ENCODE measurements around the gene NEGR1. TPM values are rescaled to one million over a fixed set of nuclear protein-coding genes. Genes with fewer than 3 reads are reported as not detected.
"Not testable (repeated sequence)": the region's sequence is repeated elsewhere in the genome, so short reads cannot be mapped to it uniquely, and the experiment has no call there.

Gene NEGR1
- total RNA-seq (2014; rRNA removed; shearing (Covaris generic)) = 1.8 and 3.0 TPM in 2 replicates

DNA sequence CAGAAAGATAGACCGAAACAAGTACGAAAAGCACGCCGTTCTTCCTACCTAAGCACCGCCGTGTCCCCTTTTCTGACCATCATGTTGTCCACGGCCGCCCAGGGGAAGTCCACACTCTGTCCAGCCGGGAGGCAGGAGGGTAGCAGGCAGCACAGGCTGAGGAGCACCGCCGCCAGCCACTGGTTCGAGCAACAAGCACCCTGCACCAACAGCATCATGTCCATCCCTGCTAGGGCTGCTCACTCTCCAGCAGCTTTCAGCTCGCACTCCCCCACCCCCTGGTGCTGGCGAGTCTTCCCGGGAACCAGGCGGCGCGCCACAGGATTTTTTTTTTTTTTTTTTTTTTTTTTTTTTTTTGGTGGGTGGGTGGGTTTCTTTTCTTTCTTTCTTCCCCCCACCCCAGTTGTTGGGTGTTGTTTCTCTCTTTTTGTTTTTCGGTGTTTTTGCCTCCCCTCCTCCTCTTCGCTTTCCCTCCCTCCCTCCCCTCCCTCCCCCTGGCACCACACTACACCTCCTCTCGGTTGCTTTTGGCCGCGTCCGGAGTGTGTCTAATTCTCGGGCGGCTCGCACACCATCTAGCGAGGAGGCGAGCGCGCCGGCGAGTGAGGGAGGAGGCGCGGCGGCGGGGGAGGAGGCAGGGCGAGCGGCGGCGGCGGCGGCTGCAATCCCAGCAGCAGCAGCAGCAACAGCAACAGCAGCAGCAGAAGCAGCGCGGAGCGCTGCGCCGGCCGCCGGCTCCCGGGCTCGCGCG, at the start of gene NEGR1:
TSS of gene NEGR1 (minus strand) at position 269 of the 751 bp plus-strand sequence.
- DNase-seq (ENCODE audit: low spot score) = peak; percentile 95

DNA sequence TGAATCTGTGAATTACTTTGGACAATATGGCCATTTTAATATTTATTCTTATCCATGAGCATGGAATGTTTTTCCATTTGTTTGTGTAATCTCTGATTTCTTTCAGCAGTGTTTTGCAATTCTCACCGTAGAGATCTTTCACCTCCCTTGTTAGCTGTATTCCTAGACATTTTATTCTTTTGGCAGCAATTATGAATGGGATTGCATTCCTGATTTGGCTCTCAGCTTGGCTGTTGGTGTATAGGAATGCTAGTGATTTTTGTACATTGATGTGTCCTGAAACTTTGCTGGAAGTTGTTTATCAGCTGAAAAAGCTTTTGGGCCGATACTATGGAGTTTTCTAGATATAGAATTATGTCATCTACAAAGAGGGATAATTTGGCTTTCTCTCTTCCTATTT, 44.2 kb upstream of the NEGR1 start:
- no peak for DNase-seq (ENCODE audit: low spot score)

DNA sequence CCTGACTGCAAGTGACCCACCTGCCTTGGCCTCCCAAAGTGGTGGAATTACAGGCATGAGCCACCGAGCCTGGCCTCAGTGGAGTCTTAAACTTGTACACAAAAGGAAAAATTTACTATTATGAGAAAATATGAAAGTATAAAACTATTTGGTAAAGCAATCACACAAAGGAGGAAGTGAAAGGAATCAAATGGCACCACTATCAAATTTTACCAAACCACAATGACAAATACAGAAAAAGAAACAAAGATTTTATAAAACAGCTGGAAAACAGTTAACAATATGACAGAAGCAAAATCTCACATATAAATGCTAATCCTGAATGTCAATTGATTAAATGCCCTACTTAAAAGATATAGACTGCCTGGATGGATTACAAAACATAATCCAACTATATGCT, 42.1 kb upstream of the NEGR1 start:
- DNase-seq (ENCODE audit: low spot score) = no peak

DNA sequence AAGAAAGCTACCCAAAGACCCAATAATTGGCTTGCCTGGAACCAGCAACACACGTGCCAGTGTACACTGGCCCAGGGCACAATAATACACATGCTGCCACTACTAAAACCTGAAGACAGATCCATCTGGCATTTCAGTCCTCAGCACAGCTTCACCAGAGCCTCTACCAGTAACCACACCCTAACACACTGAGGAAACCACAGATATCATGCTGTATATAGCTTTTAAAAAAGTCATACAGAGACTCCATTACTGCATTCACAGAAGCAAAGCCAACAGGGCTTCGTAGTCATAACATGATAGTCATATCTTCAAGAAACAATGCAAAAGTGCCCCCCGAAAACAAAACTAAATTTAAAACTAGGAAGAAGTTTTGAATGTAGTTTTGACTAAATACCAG, 40.6 kb upstream of the NEGR1 start:
- no peak for DNase-seq (ENCODE audit: low spot score)

DNA sequence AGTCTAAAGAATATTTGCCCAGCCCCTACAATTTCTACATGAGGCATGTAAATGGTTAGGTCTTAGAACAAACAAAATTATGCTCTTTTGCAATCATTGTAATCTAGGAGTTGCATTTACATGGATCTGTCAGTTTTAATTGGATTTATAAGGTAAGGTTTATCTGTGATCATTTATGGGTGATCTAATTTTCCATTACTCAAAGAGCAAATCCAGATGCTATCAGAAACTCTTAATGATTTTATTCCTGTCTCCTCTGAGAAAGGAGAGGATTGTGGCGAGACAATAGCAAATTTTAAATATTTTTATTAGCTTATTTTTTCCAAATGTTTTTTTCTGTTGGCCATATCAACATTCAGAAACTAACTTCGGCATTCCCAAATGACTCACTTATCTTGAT, 14.2 kb upstream of the NEGR1 start:
- DNase-seq (ENCODE audit: low spot score) = no peak

DNA sequence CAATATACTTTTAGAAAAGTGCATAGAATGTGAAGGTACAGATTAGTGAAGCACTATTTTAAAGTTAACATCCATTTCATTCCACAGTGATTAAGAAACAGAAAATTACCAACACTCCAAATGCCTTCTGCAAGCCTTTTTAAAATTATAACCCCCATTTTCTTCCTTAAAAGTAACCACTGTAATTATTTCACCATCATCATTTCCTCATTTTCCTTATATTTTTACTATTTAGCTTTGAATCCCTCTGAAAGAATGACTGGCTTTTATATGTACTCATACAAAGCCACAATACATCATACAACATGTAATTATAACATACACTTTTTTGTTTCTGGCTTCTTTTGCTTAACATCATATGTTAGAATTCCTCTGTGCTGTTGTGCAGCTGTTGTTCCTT, 6.5 kb upstream of the NEGR1 start:
- DNase-seq (ENCODE audit: low spot score) = peak; percentile 0

DNA sequence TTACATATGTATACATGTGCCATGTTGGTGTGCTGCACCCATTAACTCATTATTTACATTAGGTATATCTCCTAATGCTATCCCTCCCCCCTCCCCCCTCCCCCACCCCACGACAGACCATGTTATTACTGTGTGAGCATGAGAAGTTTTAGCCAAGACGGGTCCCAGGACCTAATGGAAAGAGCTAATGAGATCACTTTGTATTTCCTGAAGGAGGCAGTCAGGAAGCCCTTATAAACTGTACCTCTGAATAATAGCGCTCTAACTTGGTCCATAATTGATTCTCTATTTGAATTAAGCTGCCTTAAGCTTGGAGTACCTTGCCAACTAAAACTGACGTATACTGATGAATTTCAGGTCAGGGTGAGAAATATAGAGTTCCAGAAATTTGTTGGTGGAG, 4.1 kb upstream of the NEGR1 start:
- peak; percentile 2 for DNase-seq (ENCODE audit: low spot score)

DNA sequence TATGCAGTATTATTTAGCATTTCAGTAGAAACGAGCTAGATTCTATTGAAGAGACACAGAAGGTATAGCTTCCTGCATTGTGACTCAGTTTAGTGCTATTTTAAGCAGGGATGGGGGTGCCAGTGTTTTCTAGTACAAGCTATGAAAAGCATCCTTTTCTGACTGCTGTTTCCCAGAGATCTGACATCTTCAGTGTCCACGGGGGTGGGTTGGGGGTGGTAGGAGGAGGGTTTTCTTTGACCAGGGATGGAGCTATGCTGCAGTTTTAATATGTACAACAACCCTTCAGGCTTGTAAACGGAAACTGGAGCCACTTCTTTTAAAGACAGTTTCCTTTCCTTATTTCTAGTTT, 2.7 kb upstream of the NEGR1 start:
- DNase-seq (ENCODE audit: low spot score) = no peak

DNA sequence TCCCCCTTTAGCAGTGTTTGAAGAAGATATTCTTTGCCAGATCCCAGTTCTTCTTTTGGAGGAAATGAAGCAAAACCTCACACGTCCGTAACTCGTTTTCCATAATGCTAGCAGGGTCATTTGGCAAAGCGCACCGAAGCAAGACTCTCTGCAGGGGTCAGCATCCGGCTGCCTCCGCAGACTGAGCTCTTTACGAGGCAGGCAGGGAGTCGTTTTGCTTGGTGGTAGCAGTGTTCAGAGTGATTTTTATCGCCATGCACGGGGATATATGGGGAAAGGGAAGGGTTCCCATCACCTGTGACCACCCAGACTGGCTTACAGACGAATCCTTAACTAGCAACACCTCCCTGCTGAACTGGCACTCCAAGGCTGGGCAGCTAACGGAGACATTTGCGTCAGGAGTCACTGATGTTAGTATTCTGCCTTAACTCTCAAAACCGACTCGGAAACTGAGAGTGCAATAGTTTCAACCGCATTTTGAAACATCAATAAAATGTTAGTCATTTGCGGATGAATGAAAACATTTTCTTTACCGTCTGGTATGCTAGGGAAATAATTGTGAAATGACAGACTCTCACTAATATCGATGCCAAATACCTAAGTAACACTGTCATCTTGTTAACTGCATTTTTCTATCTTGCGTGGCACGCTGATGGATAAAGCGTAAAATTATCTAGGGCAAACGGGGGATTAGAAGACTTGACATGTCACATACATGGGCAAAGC, 2.2 kb upstream of the NEGR1 start:
- DNase-seq (ENCODE audit: low spot score) = peak; percentile 51

DNA sequence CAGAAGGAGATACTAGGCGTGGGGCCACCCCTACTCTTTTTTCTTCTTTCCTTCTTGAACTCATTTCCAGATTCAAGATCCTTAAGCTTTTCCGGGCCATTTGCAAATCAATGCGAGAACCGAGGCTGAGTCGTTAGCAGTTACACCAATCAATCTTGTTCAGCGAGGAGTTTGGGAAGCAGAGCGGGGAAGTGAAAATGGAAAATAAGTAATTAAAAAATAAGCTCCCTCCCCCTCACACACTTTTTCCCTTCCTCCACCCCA, 1.7 kb upstream of the NEGR1 start:
- DNase-seq (ENCODE audit: low spot score) = no peak

DNA sequence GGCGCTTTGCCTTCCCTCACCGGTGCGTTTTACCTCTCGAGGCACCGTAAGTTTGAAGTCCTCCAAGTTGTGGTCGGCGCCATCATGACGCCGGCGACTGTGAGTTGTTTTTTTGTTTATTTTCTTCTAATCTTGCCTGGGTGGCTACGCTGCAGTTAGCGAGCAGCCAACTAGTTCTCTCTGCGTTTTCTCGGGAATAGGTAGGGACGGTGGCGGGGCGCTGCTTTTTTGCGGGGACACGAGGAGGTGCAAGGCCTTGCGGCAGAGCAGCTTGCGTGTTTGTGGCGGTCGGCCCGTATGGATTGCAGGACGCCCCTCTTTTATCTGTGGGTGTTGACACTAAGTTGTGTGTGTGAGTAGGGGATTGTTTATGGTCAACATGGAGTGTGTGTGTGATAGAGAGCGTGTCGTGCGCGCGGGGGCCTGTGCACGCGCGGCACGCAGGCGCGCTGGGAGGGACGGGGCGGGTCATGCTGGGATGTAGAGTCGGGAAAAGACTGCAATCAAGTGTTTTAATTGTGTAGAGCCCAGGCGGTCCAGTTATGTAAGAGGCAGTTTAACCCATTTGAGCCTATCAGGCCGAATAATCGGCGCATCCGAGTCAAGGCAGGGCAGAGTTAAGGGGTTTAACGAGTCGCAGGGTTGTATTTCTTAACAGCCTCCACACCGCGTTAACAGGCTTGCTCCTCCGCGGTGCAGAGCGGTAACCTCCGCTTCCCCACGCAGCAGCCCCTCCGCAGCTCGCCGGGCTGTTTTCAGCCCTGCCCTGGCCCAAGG, 1.2 kb upstream of the NEGR1 start:
- peak; percentile 72 for DNase-seq (ENCODE audit: low spot score)

DNA sequence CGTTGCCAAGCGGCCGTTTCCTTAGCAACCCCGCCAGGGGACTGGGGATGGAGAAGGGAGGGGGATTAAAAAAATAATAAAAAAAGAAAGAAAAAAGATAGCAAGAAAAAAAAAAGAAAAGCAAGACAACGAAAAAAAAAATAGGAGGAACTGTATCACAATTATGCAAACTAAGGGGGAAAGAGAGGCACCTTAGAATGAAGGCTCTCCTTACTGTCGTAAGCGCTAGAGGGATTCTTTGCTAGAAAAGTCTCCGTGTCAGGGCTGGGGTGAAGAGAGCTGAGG, 625 bp upstream of the NEGR1 start:
- DNase-seq (ENCODE audit: low spot score) = no peak

DNA sequence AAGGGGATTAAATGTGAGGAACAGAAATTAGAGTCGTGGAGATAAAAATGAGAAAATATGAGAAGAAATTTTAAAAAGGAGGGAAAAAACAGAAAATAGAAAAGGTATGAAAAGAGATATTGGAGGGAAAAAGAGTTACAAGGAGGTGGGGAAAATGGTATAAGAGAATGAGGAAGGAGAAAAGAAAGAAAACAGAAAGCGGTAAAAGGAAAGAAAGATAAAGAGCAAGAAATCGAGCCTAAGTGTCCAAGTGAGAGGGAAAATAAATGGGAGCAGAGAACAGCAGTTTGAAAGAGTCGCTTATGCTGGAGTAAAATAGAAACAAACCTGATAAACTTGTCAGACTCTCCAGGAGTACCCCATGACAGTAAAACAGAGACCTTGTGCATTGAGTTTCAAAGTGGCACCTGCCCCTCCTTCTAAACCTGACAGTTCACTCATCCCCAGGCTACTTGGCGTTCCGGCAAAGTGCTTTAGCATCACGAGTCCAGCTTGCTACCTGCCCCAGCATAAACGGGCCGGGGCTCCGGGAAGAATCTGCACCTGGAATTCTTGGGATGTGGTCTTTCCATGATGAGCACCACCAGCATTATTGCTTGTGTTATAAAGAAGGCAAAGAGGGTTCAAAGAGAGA, 585 bp downstream of the NEGR1 start:
- DNase-seq (ENCODE audit: low spot score) = peak; percentile 7

DNA sequence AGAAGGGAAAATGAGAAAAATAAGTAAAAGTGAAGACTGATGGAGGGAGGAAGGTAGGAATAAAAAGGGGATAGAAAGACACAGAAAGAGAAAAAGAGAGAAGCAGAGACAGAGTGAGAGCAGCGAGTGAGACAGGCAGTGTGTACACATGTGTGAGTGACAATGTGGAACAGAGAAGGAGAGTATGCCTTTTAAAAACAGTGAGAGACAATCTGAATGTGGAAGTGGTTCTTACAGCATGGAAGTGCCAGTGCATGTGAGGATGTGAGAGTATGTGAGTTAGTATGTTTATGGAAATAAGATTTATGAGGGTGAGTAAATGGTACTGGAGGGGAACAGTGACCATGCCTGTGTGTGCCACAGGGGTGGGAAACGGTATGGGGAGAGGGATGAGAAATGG, 1.2 kb downstream of the NEGR1 start:
- DNase-seq (ENCODE audit: low spot score) = peak; percentile 16

DNA sequence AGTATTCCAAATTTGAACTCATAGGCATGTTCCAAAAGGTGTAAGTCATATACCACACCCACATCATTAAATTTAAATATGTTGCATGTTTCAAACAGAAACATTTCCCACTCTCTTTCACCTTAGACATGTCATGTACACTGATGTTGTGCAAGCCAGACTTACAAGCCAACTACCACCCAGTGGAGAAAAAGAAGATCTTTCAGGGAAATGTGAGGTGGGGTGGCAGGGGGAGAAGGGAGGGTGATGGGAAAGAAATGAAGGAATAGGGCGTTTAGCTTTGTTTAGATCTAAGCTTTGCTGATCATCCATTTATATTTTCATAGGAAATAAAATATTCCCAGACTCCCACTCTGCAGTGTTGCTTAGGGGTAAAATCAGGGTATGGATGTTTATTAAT, 1.6 kb downstream of the NEGR1 start:
- DNase-seq (ENCODE audit: low spot score) = peak; percentile 17

DNA sequence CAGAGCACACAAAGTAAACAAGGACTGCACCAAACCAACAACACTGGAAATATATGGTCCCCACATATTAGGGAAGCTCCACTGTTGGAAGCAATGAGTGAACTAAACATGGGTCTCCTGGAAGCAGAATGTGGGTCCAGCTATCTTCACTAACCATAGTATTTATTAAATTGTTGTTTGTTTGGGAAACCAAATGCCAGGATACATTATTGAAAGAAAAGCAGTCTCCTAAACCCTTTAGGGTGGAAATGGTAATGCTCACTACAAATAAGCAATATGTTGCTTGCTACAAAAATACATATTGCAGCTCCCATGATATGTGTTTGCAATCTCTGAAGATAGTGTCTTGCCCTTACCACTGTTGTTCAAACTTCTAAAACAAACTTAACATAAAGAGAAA, 2.2 kb downstream of the NEGR1 start:
- no peak for DNase-seq (ENCODE audit: low spot score)

DNA sequence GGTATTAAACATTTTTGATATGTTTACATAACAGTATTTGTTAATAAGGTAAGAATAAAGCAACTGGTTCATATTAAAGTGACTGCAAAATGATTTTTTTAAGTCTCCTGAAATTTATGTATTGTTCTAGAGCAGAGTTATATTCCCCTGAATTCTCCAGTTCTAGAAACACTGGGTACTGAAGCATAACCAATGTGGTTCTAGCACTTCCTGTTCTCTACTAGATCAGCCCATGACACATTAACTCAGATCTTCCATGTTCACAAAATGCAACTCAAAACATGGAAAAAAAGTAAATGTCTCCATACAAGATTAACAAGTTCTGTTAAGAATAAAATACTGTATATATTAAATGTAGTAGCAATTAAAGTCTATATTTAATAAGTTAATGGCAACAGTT, 3.9 kb downstream of the NEGR1 start:
- DNase-seq (ENCODE audit: low spot score) = peak; percentile 23

DNA sequence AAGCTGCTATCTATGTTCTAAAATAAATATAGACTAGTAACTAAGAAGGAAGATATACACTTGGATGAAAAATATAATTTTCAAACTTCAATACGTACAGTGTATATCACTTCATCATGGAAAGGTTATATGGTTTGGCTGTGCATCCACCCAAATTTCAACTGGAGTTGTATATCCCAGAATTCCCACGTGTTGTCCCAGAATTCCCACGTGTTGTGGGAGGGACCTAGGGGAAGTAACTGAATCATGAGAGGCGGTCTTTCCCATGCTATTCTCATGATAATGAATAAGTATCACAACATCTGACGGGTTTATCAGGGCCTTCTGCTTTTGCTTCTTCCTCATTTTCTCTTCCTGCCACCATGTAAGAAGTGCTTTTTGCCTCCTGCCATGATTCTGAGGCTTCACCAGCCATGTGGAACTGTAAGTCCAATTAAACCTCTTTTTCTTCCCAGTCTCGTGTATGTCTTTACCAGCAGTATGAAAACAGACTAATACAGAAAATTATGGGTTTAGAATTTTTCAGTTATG, 10.7 kb downstream of the NEGR1 start:
- DNase-seq (ENCODE audit: low spot score) = no peak

DNA sequence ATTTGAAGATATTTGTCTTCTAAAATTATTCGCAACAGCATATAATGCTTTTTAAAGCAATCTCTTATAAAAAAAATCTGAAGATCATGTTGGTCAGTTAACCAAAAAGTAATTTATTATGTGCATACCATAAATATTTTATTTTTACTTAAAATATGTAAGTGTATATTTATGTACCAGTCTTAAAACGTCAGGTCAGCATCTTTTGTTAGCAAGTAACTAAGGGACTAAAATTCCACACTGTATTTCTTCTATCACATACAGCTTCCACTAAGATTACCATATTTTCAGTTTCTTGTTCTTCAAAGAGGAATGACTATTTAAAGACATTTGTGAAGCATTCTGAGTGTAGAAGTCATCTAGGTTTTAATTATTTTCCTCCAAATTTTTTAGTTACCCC, 19.6 kb downstream of the NEGR1 start:
- no peak for DNase-seq (ENCODE audit: low spot score)

DNA sequence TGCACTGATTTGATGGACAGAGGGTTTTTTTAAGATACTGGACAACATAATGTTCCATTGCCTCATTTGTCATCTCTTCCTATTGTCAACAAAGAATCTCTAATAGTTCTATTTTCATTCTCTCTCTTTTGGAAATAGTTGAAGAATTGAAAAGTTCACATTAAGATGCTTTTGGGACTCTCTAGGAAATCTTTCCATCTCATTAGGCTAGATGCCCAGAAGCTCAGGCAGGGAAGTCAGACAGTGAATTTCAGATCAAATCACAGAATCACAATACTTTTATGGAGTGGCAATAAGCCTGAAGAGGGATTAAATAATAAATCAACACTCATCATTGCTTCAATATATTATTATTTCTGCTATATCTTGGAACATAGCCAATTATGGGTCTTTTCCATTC, 29.2 kb downstream of the NEGR1 start:
- no peak for DNase-seq (ENCODE audit: low spot score)

DNA sequence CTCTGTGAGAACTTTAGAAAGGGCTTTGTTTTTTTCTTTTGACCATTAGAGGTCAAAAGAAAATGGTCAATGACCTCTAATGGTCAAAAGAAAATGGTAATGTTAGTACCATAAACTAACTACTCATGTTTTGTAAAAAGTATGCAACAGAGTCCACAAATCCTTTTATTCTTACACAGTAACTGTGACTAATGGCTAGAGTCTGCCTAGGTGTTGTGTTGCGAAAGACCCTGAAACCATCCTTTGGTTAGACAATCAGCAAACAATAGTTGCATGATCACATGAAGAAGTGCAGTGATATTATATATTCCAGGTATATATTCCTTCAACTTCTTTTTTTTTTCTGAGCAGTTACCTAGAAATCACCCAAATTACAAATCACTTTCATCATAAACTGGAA, 40.9 kb downstream of the NEGR1 start:
- no peak for DNase-seq (ENCODE audit: low spot score)

DNA sequence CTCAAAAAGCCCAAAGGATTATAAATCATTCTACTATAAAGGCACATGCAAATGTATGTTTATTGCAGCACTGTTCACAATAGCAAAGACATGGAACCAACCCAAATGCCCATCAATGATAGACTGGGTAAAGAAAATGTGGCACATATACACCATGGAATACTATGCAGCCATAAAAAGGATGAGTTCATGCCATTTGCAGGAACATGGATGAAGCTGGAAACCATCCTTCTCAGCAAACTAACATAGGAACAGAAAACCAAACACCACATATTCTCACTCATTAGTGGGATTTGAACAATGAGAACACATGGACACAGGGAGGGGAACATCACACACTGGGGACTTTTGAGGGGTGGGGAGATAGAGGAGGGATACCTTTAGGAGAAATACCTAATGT, 46.4 kb downstream of the NEGR1 start:
- DNase-seq (ENCODE audit: low spot score) = not testable (repeated sequence)

DNA sequence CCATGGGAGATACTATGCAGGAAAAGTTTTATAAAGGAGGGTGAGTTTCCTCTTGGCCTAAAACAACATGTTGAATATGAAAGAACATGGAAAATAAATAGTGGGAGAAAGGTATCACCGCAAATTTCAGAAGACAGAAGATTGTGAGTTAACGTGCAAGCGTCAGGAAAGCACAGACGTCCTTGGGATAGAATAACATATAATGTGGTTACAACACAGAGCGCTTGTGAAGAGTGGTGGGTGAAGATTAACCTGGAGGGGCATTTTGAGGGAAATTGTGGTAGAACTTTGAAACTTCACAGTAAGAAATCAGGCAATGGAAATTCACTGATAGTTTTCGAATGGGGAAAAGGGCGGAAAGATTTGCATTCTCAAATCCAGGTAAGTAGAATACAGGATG, 47.3 kb downstream of the NEGR1 start:
- no peak for DNase-seq (ENCODE audit: low spot score)
